Occipital lobe (tissue), 2 donors: ENCODE data around the gene PTPN4. TPM values are rescaled to one million over a fixed set of nuclear protein-coding genes. Genes with fewer than 3 reads are reported as not detected.
"Not testable (repeated sequence)": the region's sequence is repeated elsewhere in the genome, so short reads cannot be mapped to it uniquely, and the experiment has no call there.

Experiments used
- DNase-seq: peaks from one replicate; lab custom pipeline; 2025; lab: John Stamatoyannopoulos, UW
- total RNA-seq: library from RNA; depleted of rRNA; stranded (reverse); fragments of >200 nt; gene quantifications from one replicate; pipeline ENCODE4 v1.2.3, GENCODE V29; 2014

Gene PTPN4
- total RNA-seq, 1 donor from 2014 or later: 191 TPM

- no peak for DNase-seq
Measured at GRCh38 chr2:120014226-120014980, 254.7 kb downstream of the PTPN4 start.

- no peak for DNase-seq
Measured at GRCh38 chr2:120016800-120017199, 257.1 kb downstream of the PTPN4 start.

- no peak for DNase-seq
Measured at GRCh38 chr2:120017201-120017600, 257.5 kb downstream of the PTPN4 start.

GRCh38 chr2:120018549-120018948, 258.8 kb downstream of the PTPN4 start:
- no peak for DNase-seq

GRCh38 chr2:120020554-120020953, 260.8 kb downstream of the PTPN4 start:
- no peak for DNase-seq

GRCh38 chr2:120022505-120022904, 262.8 kb downstream of the PTPN4 start:
- not testable (repeated sequence) for DNase-seq

- DNase-seq: no peak
Measured at GRCh38 chr2:120026890-120027289, 267.2 kb downstream of the PTPN4 start.

- no peak for DNase-seq
Measured at GRCh38 chr2:120028795-120029194, 269.1 kb downstream of the PTPN4 start.

GRCh38 chr2:120029672-120030640, 270.2 kb downstream of the PTPN4 start:
- no peak for DNase-seq

- no peak for DNase-seq
Measured at GRCh38 chr2:120032297-120032696, 272.6 kb downstream of the PTPN4 start.

Other genes starting within 250 kb of the PTPN4 start
- 0.62 TPM for gene SCTR, start 235.4 kb upstream of the PTPN4 start, total RNA-seq
- 5.6 TPM for gene CFAP221, start 215.5 kb upstream of the PTPN4 start, total RNA-seq
- gene TMEM177, start 80.7 kb upstream of the PTPN4 start, total RNA-seq: 15.9 TPM